GM23338 (cell line): ENCODE measurements around the gene SPR. TPM values are rescaled to one million over a fixed set of nuclear protein-coding genes. Genes with fewer than 3 reads are reported as not detected.

Experiments
- ATAC-seq: fragments of 200-7000 bp; cut with Tn5 transposase; 3 replicates; pipeline ENCODE4 v1.9.1; 2020
- DNase-seq: peaks from one replicate; pipeline ENCODE4 v3.0.0-alpha.2; 2015; ENCODE audit warnings: low spot score
- H2AFZ ChIP-seq: fragments of 200-600 bp; sonication (generic); 2 replicates; pipeline ENCODE4 v1.8.0; 2016; ENCODE audit warnings: antibody characterized with exemption, mild to moderate bottlenecking, moderate library complexity
- H3F3A ChIP-seq: fragments of 200-600 bp; sonication (generic); replicated peaks from 2 replicates; pipeline ENCODE4 v1.8.0; 2017; ENCODE audit warnings: antibody characterized with exemption, mixed run types, low read depth
- H3K27ac ChIP-seq: fragments of 200-600 bp; sonication (generic); 2 replicates; pipeline ENCODE4 v1.6.1; 2016; ENCODE audit warnings: low read depth
- H3K27me3 ChIP-seq: fragments of 200-600 bp; sonication (generic); 2 replicates; pipeline ENCODE4 v1.8.0; 2016; ENCODE audit warnings: mild to moderate bottlenecking, mixed run types, moderate library complexity; ENCODE audit not compliant: insufficient read depth
- H3K36me3 ChIP-seq: fragments of 200-600 bp; sonication (generic); 2 replicates; pipeline ENCODE4 v1.8.0; 2016; ENCODE audit warnings: mild to moderate bottlenecking; ENCODE audit not compliant: insufficient read depth
- H3K4me1 ChIP-seq: fragments of 200-600 bp; sonication (generic); 2 replicates; pipeline ENCODE4 v1.8.0; 2016; ENCODE audit warnings: mild to moderate bottlenecking, moderate library complexity; ENCODE audit not compliant: insufficient read depth
- H3K4me2 ChIP-seq: fragments of 200-600 bp; sonication (generic); 2 replicates; pipeline ENCODE4 v1.7.1; 2017; ENCODE audit warnings: mixed run types
- H3K4me3 ChIP-seq: fragments of 200-600 bp; sonication (generic); 2 replicates; pipeline ENCODE4 v1.6.1; 2016; ENCODE audit warnings: mixed run types
- H3K79me2 ChIP-seq: fragments of 200-600 bp; sonication (generic); replicated peaks from 2 replicates; pipeline ENCODE4 v1.8.0; 2017; ENCODE audit warnings: mild to moderate bottlenecking; ENCODE audit not compliant: insufficient read depth
- H3K9me2 ChIP-seq: fragments of 200-600 bp; sonication (generic); 2 replicates; pipeline ENCODE4 v1.8.0; 2017; ENCODE audit not compliant: insufficient read depth
- H4K20me1 ChIP-seq: fragments of 200-600 bp; sonication (generic); replicated peaks from 2 replicates; pipeline ENCODE4 v1.8.0; 2017; ENCODE audit warnings: mild to moderate bottlenecking; ENCODE audit not compliant: insufficient read depth
- H3K27ac Mint-ChIP-seq: 2 replicates; pipeline ENCODE4 v1.8.0; 2020; ENCODE audit warnings: inconsistent platforms, mild to moderate bottlenecking, moderate library complexity, mixed read lengths
- H3K27me3 Mint-ChIP-seq: 3 replicates; pipeline ENCODE4 v1.8.0; 2022; ENCODE audit warnings: low read depth, mild to moderate bottlenecking, moderate library complexity, mixed read lengths, inconsistent platforms; ENCODE audit not compliant: insufficient read depth, poor library complexity
- H3K36me3 Mint-ChIP-seq: 3 replicates; pipeline ENCODE4 v1.8.0; 2021; ENCODE audit warnings: low read depth, mild to moderate bottlenecking, inconsistent platforms, moderate library complexity, mixed read lengths
- H3K4me1 Mint-ChIP-seq: 3 replicates; pipeline ENCODE4 v1.8.0; 2020; ENCODE audit warnings: mild to moderate bottlenecking, inconsistent platforms, mixed read lengths
- H3K4me3 Mint-ChIP-seq: 3 replicates; pipeline ENCODE4 v1.8.0; 2021; ENCODE audit warnings: moderate library complexity, mild to moderate bottlenecking, inconsistent platforms, mixed read lengths
- H3K9me3 Mint-ChIP-seq: 3 replicates; pipeline ENCODE4 v1.8.0; 2020; ENCODE audit warnings: moderate library complexity, mild to moderate bottlenecking, inconsistent platforms, mixed read lengths
- ETS1 ChIP-seq: IDR thresholded peaks from 2 replicates; pipeline ENCODE4 v1.6.1; 2016; ENCODE audit warnings: antibody characterized with exemption
- EZH2 ChIP-seq: fragments of 200-600 bp; sonication (generic); IDR thresholded peaks from one replicate; pipeline ENCODE4 v1.8.0; 2017; ENCODE audit warnings: antibody characterized with exemption, mild to moderate bottlenecking, low read depth; ENCODE audit not compliant: unreplicated experiment
- JUNB ChIP-seq: IDR thresholded peaks from one replicate; pipeline ENCODE4 v1.6.1; 2016; ENCODE audit warnings: antibody characterized with exemption; ENCODE audit not compliant: unreplicated experiment
- NANOG ChIP-seq: IDR thresholded peaks from 2 replicates; pipeline ENCODE4 v1.6.1; 2016; ENCODE audit warnings: antibody characterized with exemption, borderline replicate concordance
- POLR2AphosphoS5 ChIP-seq: IDR thresholded peaks from 2 replicates; pipeline ENCODE4 v1.6.1; 2016; ENCODE audit warnings: antibody characterized with exemption, low read depth
- REST ChIP-seq: IDR thresholded peaks from one replicate; pipeline ENCODE4 v1.6.1; 2018; ENCODE audit warnings: antibody characterized with exemption; ENCODE audit not compliant: unreplicated experiment
- ZNF114 ChIP-seq: fragments of 250-450 bp; sonication (Bioruptor Pico); IDR thresholded peaks from 2 replicates; pipeline ENCODE4 v1.5.0; 2020; ENCODE audit warnings: mild to moderate bottlenecking, moderate library complexity
- ZNF462 ChIP-seq: fragments of 250-450 bp; sonication (Bioruptor Pico); IDR thresholded peaks from 2 replicates; pipeline ENCODE4 v1.5.0; 2020; ENCODE audit warnings: mild to moderate bottlenecking, moderate library complexity
- polyA plus RNA-seq: library from polyadenylated mRNA; unstranded; fragments of >200 nt; fragmentation: Nextera tagmentation; extraction: Ambion mirVana; gene quantifications from 2 replicates; pipeline ENCODE4 v1.2.1, GENCODE V29; 2016
- total RNA-seq: library from RNA; depleted of rRNA; stranded (reverse); fragments of >200 nt; shearing (Covaris generic); gene quantifications from 2 replicates; pipeline ENCODE4 v1.2.3, GENCODE V29; 2014

Gene SPR
- total and polyA plus RNA-seq, 2 experiments from 2014 or later, result 10.7 to 15.2 TPM

GRCh38 chr2:72914206-72914559 is 27.0 kb downstream of the SPR start (continued):
- TF ChIP-seq ZNF462 (CRISPR knock-in tag), result no peak
- TF ChIP-seq REST, result no peak
- TF ChIP-seq JUNB, result no peak

GRCh38 chr2:72914589-72915319 is 27.5 kb downstream of the SPR start:
- Mint-ChIP-seq H3K4me3 (peak overlapping the region; percentile 62), H3K36me3 (no peaks in the 10 kb centered on the region; the same call in 2 of the 3 replicates), H3K9me3 (peaks cover 3% of the 10 kb centered on the region; the same call in 2 of the 3 replicates), H3K27me3 (peaks cover 66% of the 10 kb centered on the region), H3K4me1 (peaks cover 35% of the 10 kb centered on the region), H3K27ac (no peak overlapping the region)
- peak; percentile 79 for DNase-seq
- Histone ChIP-seq H3K4me3 (peak overlapping the region; percentile 56), H3K79me2 (no peaks in the 10 kb centered on the region), H3K36me3 (no peaks in the 10 kb centered on the region), H3K4me2 (peak overlapping the region; percentile 96), H4K20me1 (peaks cover 7% of the 10 kb centered on the region), H3K27ac (no peak overlapping the region), H3K9me2 (no peaks in the 10 kb centered on the region), H3K27me3 (peaks cover 99% of the 10 kb centered on the region), H2AFZ (peak overlapping the region; percentile 67; the same call in 1 of the 2 replicates), H3K4me1 (peaks cover 35% of the 10 kb centered on the region), H3F3A (peaks cover 22% of the 10 kb centered on the region)
- TF ChIP-seq POLR2AphosphoS5 (0 out of 2 replicates have a peak, but pooled peaks have one; percentile 18), EZH2 (peak; percentile 75), ZNF114 (CRISPR knock-in tag) (no peak), NANOG (no peak), ETS1 (no peak), JUNB (no peak)
- no peak for ATAC-seq
